HG03066 (cell line): ENCODE measurements around the gene PRODH2.
"Not testable (repeated sequence)": the region's sequence is repeated elsewhere in the genome, so short reads cannot be mapped to it uniquely, and the experiment has no call there.

Source experiments
- ATAC-seq: cut with Tn5 transposase; IDR thresholded peaks from one replicate; pipeline ENCODE4 v1.9.1; 2021; ENCODE audit warnings: low read depth; ENCODE audit not compliant: unreplicated experiment

Gene PRODH2

DNA sequence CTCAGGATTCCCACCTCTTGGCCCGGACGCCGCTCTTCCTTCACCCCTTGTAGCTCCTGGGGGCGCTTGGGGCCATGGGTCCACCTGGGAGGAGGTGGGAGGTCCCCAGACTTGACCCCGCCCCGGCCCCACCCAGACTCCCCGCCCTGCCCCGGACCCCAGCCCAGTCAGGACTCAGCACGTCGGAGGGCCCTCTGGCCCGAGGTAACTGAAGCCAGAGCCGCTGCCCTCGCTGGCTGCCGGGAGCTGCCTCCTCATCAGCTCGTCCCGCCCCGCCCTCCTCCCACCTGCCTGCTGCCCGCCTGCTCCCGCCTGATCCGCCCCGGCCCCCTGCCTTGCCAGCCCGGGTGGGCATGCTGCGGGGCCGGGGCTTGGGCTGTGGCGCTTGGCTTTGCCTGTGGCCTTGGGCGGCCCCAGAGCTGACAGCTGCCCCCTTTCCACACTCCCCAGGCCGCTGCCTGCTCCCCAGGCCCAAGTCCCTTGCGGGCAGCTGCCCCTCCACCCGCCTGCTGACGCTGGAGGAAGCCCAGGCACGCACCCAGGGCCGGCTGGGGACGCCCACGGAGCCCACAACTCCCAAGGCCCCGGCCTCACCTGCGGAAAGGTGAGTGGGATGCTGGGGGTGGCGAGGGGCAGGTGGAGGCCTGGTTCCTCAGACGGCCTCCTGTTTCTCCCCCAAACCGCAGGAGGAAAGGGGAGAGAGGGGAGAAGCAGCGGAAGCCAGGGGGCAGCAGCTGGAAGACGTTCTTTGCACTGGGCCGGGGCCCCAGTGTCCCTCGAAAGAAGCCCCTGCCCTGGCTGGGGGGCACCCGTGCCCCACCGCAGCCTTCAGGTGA, 27.9 kb downstream of the PRODH2 start:
- ATAC-seq, result no peak

DNA sequence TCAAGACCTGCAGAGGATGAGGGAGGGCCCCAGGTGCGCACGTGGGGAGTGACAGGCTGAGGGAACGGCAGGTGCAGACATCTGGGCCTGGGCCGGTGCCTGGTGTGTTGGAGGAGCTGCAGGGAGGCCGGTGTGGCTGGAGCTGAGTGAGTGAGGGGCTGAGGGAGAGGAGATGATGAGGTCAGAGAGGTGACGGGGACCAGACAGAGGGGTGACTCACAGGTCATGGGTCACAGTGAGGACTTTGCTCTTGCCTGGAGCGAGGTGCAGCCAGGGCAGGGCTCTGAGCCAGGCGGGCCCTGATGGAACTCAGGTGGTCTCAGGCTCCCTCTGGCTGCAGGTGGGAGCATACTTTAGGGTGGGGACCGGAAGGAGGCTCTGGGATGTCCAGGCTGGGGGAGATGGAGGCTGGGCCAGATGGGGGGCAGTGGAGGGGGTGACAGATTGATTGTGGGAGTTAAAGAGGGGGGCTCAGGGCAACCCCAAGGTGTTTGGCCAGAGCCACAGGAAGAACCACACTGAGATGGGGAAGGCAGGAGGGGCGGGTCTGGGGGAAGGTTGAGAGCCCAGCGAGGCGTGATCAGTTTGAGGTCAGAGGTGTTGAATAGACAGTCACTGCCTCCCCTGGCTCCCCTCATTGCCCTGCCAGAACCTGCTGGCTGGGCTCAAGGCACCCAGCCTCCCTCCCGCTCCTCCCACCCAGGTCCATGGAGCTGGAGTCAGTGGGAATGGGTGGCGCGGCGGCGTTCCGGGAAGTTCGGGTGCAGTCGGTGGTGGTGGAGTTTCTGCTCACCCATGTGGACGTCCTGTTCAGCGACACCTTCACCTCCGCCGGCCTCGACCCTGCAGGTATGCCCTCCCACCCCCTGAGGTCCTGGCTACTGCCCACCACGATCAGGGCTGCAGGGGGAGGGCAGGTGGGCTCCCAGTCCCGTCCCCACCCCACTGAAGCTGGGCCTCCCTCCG, 28.9 kb downstream of the PRODH2 start:
- no peak for ATAC-seq

- ATAC-seq, result no peak
These were observed 30.1 kb downstream of the PRODH2 start for GRCh38 chr19:35782589-35782988.

- ATAC-seq, result no peak
These were observed 31.0 kb downstream of the PRODH2 start for GRCh38 chr19:35781650-35782049.

DNA sequence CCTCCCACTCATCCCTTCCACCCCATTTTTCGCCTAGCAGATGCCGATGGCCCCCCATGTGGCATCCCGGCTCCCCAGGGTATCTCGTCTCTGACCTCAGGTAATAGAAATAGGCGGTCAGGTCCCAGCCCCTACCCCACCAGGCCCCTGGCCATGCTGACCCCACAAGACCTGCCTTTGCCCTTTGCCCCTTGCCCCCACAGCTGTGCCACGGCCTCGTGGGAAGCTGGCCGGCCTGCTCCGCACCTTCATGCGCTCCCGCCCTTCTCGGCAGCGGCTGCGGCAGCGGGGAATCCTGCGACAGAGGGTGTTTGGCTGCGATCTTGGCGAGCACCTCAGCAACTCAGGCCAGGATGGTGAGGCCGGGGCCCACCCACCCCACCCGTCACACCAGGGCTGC, 31.9 kb downstream of the PRODH2 start:
- no peak for ATAC-seq

DNA sequence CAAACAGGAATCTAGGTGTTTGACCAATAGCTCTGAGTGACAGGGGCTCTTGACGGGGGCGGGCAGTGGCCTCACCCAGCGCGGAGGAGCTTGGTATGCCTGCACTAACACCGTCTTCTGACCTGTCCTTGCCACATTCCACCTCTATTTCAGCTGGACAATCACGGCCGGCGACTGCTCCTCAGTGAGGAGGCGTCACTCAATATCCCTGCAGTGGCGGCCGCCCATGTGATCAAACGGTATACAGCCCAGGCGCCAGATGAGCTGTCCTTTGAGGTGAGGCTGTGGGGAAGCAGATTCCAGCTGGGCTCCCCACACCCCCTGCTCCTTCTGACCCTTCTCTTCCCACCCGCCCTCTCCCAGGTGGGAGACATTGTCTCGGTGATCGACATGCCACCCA, 32.6 kb downstream of the PRODH2 start:
- no peak for ATAC-seq

- no peak for ATAC-seq
These were observed 33.6 kb downstream of the PRODH2 start for GRCh38 chr19:35779033-35779432.

DNA sequence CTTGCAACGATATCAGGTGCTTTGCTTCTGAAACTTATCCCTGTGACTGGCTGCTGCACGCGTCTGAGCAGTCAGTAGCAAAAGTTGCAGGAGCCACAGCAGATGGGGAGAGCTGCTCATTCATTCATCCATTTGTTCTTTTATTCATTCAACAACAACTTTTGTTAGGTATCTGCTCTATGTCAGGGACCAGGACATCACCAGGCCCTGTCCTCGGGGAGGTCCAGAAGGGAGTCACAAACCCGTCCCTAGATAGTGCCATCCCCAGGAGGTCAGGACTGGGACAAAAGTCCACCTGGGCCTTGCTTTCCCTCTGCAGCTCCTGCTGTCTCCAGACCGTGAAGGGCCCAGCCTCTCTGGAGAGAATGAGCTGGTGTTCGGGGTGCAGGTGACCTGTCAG, 34.7 kb downstream of the PRODH2 start:
- ATAC-seq, result no peak

DNA sequence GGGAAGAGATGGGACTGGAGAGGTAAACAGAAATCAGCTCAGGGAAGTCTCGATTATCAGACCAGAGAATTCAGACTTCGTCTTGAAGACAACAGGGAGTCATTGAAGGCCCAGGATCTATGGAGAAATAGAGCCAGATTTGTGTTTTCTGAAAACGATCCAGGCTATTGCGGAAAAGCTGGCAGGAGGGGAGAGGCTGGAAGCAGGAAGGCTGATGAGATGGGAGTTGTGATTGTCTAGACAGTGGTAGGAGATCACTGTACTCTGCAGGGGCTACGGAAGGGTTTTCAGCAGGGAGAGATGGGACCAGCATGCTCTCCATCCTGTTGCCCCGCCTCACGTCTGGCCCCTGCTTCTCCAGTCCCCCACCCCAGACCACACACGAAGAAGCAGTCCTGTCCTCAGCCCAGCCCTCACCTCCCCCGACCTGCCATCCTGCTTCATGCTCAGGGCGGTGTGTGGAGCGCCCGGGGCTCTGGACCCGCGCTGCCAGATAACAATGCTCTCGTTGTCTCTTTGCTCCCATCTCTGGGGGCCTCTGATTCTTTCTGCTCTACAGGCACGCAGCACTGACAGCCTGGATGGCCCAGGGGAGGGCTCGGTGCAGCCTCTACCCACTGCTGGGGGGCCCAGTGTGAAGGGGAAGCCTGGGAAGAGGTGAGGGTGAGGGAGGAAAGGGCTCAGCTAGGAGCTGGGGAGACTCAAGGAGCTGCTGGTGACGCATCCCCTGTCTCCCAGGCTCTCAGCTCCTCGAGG, 35.4 kb downstream of the PRODH2 start:
- ATAC-seq, result no peak

DNA sequence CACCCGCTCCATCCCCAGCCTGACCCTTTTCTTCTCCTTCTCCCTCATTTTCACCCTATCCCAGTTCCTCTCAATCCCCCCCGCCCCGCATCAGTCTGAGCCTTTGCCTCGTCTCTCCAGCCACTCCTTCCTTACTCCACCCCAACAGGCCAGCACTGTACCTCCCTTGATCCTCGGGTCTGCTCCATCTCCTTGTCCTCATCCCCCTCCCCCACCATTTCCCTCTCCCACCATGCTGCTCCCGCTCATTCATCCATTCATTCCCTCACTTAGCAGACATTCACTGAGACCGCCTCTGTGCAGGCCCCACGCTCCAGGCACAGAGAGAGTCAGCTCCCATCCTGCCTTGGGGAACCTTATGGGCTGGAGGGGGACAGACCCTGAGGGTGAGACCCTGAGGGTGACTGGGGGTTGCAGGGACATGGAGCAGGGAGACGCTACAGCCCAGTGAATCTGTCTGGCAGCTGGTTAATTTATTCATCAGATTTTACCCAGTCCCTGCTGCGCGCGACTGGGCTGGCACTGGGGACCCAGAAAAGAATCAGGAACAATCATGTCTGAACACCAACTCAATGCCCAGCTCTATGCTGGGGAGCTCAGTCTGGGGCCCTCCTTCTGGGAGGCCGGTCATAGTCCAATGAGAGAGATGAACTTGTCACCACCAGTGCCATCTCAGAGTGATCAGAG, 36.4 kb downstream of the PRODH2 start:
- ATAC-seq, result no peak

- peak; percentile 95 for ATAC-seq
These were observed 37.1 kb downstream of the PRODH2 start, which contains the start of gene ARHGAP33 for GRCh38 chr19:35775298-35776101. Gene ARHGAP33, plus strand, starts transcription at chr19:35775564. Its CDS starts 95 bp downstream, at chr19:35775659.

GRCh38 chr19:35775046-35775297, 37.7 kb downstream of the PRODH2 start:
- ATAC-seq, result no peak

- ATAC-seq, result no peak
These were observed 38.2 kb downstream of the PRODH2 start for GRCh38 chr19:35774274-35775045.

- ATAC-seq, result no peak
These were observed 39.4 kb downstream of the PRODH2 start for GRCh38 chr19:35773020-35773806.

DNA sequence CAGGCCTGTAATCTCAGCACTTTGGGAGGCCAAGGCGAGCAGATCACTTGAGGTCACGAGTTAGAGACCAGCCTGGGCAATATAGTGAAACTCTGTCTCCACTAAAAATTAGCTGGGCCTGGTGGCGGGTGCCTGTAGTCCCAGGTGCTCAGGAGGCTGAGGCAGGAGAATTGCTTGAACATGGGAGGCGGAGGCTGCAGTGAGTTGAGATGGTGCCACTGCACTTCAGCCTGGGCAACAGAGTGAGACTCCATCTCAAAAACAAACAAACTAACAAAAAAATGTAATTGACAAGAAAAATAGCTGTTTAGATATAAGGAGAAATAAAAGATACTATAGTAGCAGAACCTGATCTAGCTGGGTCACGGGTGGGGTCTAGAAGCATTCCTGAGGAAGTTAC, 40.3 kb downstream of the PRODH2 start:
- ATAC-seq, result not testable (repeated sequence)

DNA sequence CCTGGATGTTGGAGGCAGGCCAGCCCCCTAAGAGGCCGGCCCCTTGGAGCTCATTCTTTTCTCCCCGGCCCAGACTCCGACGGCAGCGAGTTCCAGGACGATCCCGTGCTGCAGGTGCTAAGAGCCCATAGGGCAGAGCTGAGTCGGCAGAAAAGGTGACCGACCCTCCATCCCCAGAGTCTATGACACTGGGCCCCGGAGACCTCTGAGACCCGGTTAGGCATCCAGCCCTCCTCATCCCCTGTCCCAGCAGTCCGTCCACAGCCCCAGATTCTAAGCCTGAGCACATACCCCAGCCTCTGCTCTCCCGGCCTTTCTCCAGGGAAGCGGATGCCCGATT, 44.6 kb downstream of the PRODH2 start:
- ATAC-seq, result no peak

DNA sequence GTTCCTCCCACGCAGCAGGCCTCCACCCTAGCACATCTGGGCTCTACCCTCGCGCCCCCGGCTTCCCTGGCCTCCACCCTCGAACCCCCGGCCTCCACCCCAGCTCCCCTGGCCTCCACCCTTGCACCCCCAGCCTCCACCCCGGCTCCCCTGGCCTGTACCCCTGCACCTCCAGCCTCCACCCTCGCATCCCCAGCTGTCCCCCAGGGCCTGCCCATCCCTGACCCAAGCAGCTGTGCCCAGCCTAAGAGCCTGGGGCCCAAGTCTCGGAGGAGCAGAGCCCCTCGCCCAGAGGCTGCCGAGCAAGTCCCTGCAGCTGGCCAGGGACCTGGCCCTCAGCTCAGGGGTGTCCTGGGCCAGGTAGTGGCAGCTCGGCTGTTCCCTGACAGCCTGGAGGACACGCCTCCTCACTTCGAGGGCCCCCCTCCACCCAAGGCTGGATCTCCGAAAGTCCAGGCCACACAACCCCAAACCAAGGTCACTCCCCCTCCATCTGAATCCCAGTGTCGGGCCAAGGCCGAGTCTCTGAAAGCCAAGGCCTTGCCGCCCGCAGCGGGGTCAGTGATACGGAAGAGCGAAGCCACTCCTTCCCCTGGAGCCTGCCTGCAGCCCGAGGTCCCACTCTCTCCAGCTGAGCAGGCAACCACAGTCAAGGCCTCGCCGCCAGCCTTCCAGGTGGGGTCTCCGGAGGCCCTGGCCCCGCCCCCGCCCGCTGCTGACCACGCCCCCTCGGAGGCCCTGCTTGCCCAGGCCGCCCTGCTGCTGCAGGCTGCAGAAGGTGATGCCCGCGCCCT, 45.2 kb downstream of the PRODH2 start:
- ATAC-seq, result no peak
